ENCODE measurements around the gene BGN. TPM values are rescaled to one million over a fixed set of nuclear protein-coding genes. Genes with fewer than 3 reads are reported as not detected.

Gene BGN
- total RNA-seq, 1 donor from 2014 or later: not detected

GRCh38 chrX:153456161-153456560, 38.6 kb upstream of the BGN start:
- no peaks in the 10 kb centered on the region for H3K27me3 Mint-ChIP-seq
- no peak for DNase-seq
- peaks cover 12% of the 10 kb centered on the region for H3K36me3 Mint-ChIP-seq (ENCODE audit: low read depth)
- H3K27ac Mint-ChIP-seq: no peak overlapping the region
- no peak overlapping the region for H3K4me3 Mint-ChIP-seq
- intact Hi-C loops (cut with micrococcal nuclease): no loop called here
- no peaks in the 10 kb centered on the region for H3K9me3 Mint-ChIP-seq
- no peaks in the 10 kb centered on the region for H3K4me1 Mint-ChIP-seq

DNA sequence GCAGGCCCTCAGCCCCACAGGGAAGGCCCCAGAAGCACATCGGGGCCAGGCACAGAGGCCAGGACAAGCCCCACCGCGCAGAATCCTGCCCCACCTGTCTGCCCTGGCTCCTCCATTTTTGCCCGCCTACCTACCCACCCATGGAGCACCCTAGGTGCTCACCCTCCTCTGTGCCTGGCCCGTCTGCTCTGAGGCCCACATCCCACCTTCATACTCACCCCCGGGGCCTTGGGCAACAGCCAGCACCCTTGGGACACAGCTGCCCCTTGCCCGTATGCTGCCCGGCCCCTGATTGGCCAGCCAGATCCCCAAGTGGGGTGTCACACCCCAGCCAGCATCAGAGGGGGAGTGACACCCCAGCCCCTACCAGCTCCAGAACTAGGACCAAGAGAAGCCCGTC, 38.1 kb upstream of the BGN start:
- Mint-ChIP-seq H3K36me3 (ENCODE audit: low read depth) (peaks cover 14% of the 10 kb centered on the region), H3K4me1 (no peaks in the 10 kb centered on the region), H3K27ac (no peak overlapping the region), H3K9me3 (no peaks in the 10 kb centered on the region), H3K27me3 (no peaks in the 10 kb centered on the region), H3K4me3 (no peak overlapping the region)
- no peak for DNase-seq
- intact Hi-C loops (cut with micrococcal nuclease): no loop called here

- H3K9me3 Mint-ChIP-seq: no peaks in the 10 kb centered on the region
- no peaks in the 10 kb centered on the region for H3K27me3 Mint-ChIP-seq
- no peak overlapping the region for H3K4me3 Mint-ChIP-seq
- intact Hi-C loops (cut with micrococcal nuclease): no loop called here
- H3K36me3 Mint-ChIP-seq (ENCODE audit: low read depth): peaks cover 16% of the 10 kb centered on the region
- no peak overlapping the region for H3K27ac Mint-ChIP-seq
- H3K4me1 Mint-ChIP-seq: no peaks in the 10 kb centered on the region
- no peak for DNase-seq
Measured at GRCh38 chrX:153457136-153457825, 37.5 kb upstream of the BGN start.

DNA sequence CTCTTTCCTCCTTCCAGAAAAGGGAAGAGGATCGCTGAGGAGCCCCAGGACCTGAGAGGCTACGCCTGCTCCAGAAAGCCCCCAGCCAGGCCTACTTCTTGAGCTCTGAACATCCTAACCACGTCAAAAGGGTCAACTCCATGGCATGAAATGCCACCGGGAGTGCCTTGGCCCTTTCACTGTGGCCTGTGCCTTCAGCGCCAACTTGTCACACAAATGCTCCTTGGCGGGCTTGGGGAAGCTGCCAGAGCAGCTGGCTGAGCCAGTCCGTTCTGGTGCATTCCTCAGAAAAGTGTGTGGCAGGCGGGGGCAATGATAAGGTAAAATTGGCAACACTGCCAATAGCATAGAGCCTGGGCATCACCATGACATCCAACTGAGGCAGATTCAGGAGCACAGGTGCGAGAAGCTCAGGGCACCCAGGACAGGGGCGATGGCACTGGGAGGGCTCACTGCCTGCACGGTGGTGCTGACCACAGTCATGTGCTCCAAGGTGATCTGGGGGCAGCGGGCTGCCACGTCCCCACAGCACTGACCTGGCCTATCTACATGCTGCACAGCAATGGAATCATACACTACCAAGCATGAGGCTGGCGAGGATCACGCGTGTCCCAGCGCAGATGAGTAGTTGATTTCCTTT, 36.8 kb upstream of the BGN start:
- H3K27ac Mint-ChIP-seq: no peak overlapping the region
- intact Hi-C loops (cut with micrococcal nuclease): no loop called here
- H3K4me3 Mint-ChIP-seq: no peak overlapping the region
- H3K4me1 Mint-ChIP-seq: no peaks in the 10 kb centered on the region
- no peaks in the 10 kb centered on the region for H3K27me3 Mint-ChIP-seq
- peaks cover 16% of the 10 kb centered on the region for H3K36me3 Mint-ChIP-seq (ENCODE audit: low read depth)
- DNase-seq: no peak
- no peaks in the 10 kb centered on the region for H3K9me3 Mint-ChIP-seq

- DNase-seq: no peak
- intact Hi-C loops (cut with micrococcal nuclease): no loop called here
- no peak overlapping the region for H3K27ac Mint-ChIP-seq
- no peaks in the 10 kb centered on the region for H3K9me3 Mint-ChIP-seq
- no peaks in the 10 kb centered on the region for H3K27me3 Mint-ChIP-seq
- H3K4me1 Mint-ChIP-seq: no peaks in the 10 kb centered on the region
- H3K4me3 Mint-ChIP-seq: no peak overlapping the region
- H3K36me3 Mint-ChIP-seq (ENCODE audit: low read depth): peaks cover 15% of the 10 kb centered on the region
Measured at GRCh38 chrX:153458476-153458875, 36.3 kb upstream of the BGN start.

DNA sequence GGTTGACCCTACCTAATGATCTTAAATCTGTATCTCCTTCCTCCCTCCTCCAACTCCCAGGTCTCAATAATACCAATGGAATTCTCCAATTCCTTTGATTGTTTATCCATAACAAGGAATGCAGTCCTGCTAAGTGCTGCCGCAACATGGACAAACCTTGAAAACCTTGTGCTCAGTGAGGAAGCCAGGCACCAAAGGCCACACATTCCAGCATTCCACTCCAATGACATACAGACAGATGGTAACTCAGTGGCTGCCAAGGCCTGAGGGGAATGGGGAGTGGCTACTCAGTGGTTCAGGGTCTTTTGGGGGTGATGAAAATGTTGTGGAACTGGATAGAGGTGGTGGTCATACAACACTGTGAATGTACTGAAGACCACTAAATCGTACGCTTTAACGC, 34.8 kb upstream of the BGN start:
- Mint-ChIP-seq H3K9me3 (no peaks in the 10 kb centered on the region), H3K4me3 (no peak overlapping the region), H3K27me3 (no peaks in the 10 kb centered on the region), H3K27ac (no peak overlapping the region), H3K36me3 (ENCODE audit: low read depth) (peaks cover 20% of the 10 kb centered on the region), H3K4me1 (no peaks in the 10 kb centered on the region)
- intact Hi-C loops (cut with micrococcal nuclease): no loop called here
- DNase-seq: no peak

DNA sequence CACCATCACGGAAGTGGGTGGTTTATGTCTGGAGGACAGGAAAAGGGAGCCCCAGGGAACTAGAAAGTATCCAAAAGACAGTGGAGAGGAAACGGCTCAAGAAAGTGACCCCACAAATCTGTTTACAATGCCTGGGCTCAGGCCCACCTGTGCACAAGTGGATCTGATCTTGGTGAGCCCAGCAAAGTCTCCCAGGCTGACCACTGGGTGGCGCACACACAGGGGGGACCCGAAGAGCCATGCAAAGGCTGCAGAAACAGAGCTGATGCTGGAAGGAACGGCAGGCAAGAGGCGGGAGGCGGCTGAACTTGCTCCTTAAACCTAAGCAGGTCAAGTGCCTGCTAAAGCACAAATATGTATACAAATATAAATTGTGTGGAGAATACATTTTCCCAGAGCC, 34.0 kb upstream of the BGN start:
- H3K4me1 Mint-ChIP-seq: no peaks in the 10 kb centered on the region
- H3K4me3 Mint-ChIP-seq: no peak overlapping the region
- H3K27ac Mint-ChIP-seq: no peak overlapping the region
- intact Hi-C loops (cut with micrococcal nuclease): no loop called here
- no peaks in the 10 kb centered on the region for H3K27me3 Mint-ChIP-seq
- peaks cover 18% of the 10 kb centered on the region for H3K36me3 Mint-ChIP-seq (ENCODE audit: low read depth)
- H3K9me3 Mint-ChIP-seq: no peaks in the 10 kb centered on the region
- DNase-seq: peak; percentile 79

DNA sequence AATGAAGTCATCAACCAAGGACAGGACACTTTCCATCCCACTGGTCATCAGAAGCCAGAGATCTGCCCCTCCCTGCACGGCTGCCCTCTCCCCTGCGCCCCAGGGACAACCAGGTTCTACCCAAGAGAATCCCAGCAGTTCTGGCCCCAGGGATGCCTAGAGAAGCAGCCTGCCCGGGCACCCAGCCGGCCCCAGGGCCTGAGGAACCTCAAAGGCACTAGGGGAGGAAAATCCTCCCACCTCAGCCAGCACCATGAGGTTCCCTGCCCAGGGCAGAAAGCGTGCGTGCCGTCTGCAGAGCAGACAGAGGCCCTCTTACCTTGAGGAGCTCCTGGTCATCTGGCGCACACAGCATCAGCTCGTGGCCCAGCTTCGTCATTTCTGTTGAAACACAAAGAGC, 32.5 kb upstream of the BGN start:
- no peak for DNase-seq
- no peaks in the 10 kb centered on the region for H3K27me3 Mint-ChIP-seq
- intact Hi-C loops (cut with micrococcal nuclease): no loop called here
- H3K4me1 Mint-ChIP-seq: peaks cover 1% of the 10 kb centered on the region
- no peaks in the 10 kb centered on the region for H3K9me3 Mint-ChIP-seq
- peaks cover 20% of the 10 kb centered on the region for H3K36me3 Mint-ChIP-seq (ENCODE audit: low read depth)
- no peak overlapping the region for H3K4me3 Mint-ChIP-seq
- H3K27ac Mint-ChIP-seq: no peak overlapping the region

DNA sequence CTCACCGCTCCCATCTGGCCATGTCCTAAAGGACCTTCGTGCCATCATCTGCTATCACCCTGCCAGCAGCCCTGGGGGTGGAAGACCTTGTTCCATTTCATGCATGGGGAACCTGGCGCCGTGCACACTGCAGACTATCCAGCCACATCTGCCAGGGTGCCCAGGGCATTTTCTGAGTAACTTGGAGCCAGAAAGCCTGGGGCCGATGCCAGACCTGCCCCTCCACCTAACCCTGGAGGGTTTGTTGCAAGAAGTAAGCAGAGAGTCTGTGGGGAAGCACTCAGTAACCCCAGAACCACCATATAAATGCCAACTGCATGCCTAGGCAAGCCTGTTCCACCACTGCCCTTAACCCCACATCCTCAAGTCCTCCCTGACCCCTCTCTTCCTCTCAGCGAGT, 31.7 kb upstream of the BGN start:
- peaks cover 22% of the 10 kb centered on the region for H3K36me3 Mint-ChIP-seq (ENCODE audit: low read depth)
- no peak for DNase-seq
- no peaks in the 10 kb centered on the region for H3K27me3 Mint-ChIP-seq
- intact Hi-C loops (cut with micrococcal nuclease): no loop called here
- H3K4me1 Mint-ChIP-seq: peaks cover 3% of the 10 kb centered on the region
- no peaks in the 10 kb centered on the region for H3K9me3 Mint-ChIP-seq
- no peak overlapping the region for H3K4me3 Mint-ChIP-seq
- H3K27ac Mint-ChIP-seq: no peak overlapping the region

GRCh38 chrX:153463556-153463955, 31.2 kb upstream of the BGN start:
- H3K27me3 Mint-ChIP-seq: no peaks in the 10 kb centered on the region
- no peak overlapping the region for H3K27ac Mint-ChIP-seq
- H3K9me3 Mint-ChIP-seq: no peaks in the 10 kb centered on the region
- intact Hi-C loops (cut with micrococcal nuclease): no loop called here
- H3K36me3 Mint-ChIP-seq (ENCODE audit: low read depth): peaks cover 22% of the 10 kb centered on the region
- H3K4me3 Mint-ChIP-seq: no peak overlapping the region
- peaks cover 3% of the 10 kb centered on the region for H3K4me1 Mint-ChIP-seq
- no peak for DNase-seq

- intact Hi-C loops (cut with micrococcal nuclease): no loop called here
- H3K4me1 Mint-ChIP-seq: peaks cover 4% of the 10 kb centered on the region
Measured at GRCh38 chrX:153464116-153464515, 30.7 kb upstream of the BGN start.

GRCh38 chrX:153465691-153466380, 28.9 kb upstream of the BGN start:
- H3K27me3 Mint-ChIP-seq: no peaks in the 10 kb centered on the region
- peaks cover 4% of the 10 kb centered on the region for H3K4me1 Mint-ChIP-seq
- peaks cover 13% of the 10 kb centered on the region for H3K36me3 Mint-ChIP-seq (ENCODE audit: low read depth)
- no peaks in the 10 kb centered on the region for H3K9me3 Mint-ChIP-seq
- intact Hi-C loops (cut with micrococcal nuclease): no loop called here
- H3K27ac Mint-ChIP-seq: no peak overlapping the region
- no peak for DNase-seq
- no peak overlapping the region for H3K4me3 Mint-ChIP-seq

More at GRCh38 chrX:153464116-153464515, 30.7 kb upstream of the BGN start:
- DNase-seq: no peak
- Mint-ChIP-seq H3K36me3 (ENCODE audit: low read depth) (peaks cover 20% of the 10 kb centered on the region), H3K27ac (no peak overlapping the region), H3K9me3 (no peaks in the 10 kb centered on the region), H3K4me3 (no peak overlapping the region), H3K27me3 (no peaks in the 10 kb centered on the region)

DNA sequence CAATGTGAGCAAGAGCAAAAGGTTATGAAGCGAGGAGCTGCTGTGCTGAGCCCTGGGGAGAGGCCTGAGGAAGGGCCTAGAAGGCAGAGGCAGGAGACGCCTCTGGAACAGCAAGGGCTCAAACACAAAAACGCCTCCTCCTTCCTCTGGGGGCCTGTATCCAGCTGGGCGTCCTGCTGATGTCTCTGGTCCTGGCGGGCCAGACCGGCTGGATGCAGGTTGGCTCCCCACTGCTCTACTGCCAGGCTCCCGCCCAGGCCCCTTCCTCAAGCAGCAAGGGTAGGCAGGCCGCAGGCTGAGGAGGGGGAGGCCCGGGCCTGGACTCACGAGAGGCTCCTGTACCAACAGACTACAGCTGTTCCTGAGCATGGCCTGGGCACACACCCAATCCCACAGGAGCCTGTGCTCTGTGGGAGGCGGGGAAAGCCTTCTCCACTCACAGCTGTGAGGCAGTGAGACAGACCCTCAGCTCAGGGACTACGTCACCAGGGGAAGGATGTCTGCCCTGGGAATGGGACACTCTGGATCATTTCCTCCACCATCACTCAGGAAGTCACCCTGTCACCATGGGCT, 26.7 kb upstream of the BGN start:
- peaks cover 9% of the 10 kb centered on the region for H3K36me3 Mint-ChIP-seq (ENCODE audit: low read depth)
- H3K9me3 Mint-ChIP-seq: no peaks in the 10 kb centered on the region
- H3K27ac Mint-ChIP-seq: no peak overlapping the region
- DNase-seq: no peak
- H3K4me3 Mint-ChIP-seq: no peak overlapping the region
- intact Hi-C loops (cut with micrococcal nuclease): no loop called here
- H3K4me1 Mint-ChIP-seq: peaks cover 4% of the 10 kb centered on the region
- H3K27me3 Mint-ChIP-seq: no peaks in the 10 kb centered on the region

GRCh38 chrX:153469811-153470410, 24.9 kb upstream of the BGN start:
- peaks cover 4% of the 10 kb centered on the region for H3K36me3 Mint-ChIP-seq (ENCODE audit: low read depth)
- H3K4me1 Mint-ChIP-seq: peaks cover 4% of the 10 kb centered on the region
- H3K27me3 Mint-ChIP-seq: no peaks in the 10 kb centered on the region
- intact Hi-C loops (cut with micrococcal nuclease): loop anchor here (1.0 to 10.0 kb wide), 5 partner anchors 129 to 638 kb away; partner anchors contain the start of genes ABCD1, BCAP31, CCNQ and CETN2
- H3K9me3 Mint-ChIP-seq: no peaks in the 10 kb centered on the region
- peak overlapping the region; percentile 84 for H3K27ac Mint-ChIP-seq
- DNase-seq: peak; percentile 77
- peak overlapping the region; percentile 86 for H3K4me3 Mint-ChIP-seq

Measured in activated CD4-positive, alpha-beta T cell treated with anti-CD3 and anti-CD28 coated beads, Interleukin-2, amount 10 ng/mL, durations not matched to agents 24 days and 14 days (primary cell).